ENCODE data around the gene STEAP4. TPM values are rescaled to one million over a fixed set of nuclear protein-coding genes. Genes with fewer than 3 reads are reported as not detected.
A peak's percentile ranks its signal among the peaks of the same experiment; 100 is the strongest.

Gene STEAP4
- total RNA-seq, 1 experiment from 2014 or later: not detected

- Mint-ChIP-seq H3K27me3 (ENCODE audit: low read depth) (no peaks in the 10 kb centered on the region), H3K9me3 (no peaks in the 10 kb centered on the region), H3K27ac (peak overlapping the region in 1 of 3 experiments; percentile 57; a peak in 3 of 7 replicates), H3K4me1 (peaks cover 20 to 23% of the 10 kb centered on the region in 2 experiments), H3K4me3 (no peak overlapping the region), H3K36me3 (ENCODE audit: insufficient read depth in 1 of 3, low read depth in 3 of 3) (no peaks in the 10 kb centered on the region)
- H3K9ac ChIP-seq (ENCODE audit: extremely low read depth, insufficient read length, low read length): no peak overlapping the region
- H3K79me2 ChIP-seq (ENCODE audit: insufficient read depth, low read length): no peaks in the 10 kb centered on the region
- H3K14ac ChIP-seq (ENCODE audit: insufficient read depth, low read length): no peak overlapping the region
- H4K5ac ChIP-seq (ENCODE audit: insufficient read length, low read depth, low read length): no peak overlapping the region
- H3K27me3 ChIP-seq (ENCODE audit: insufficient read depth, low read length): no peaks in the 10 kb centered on the region
- no peak overlapping the region for H2BK12ac ChIP-seq (ENCODE audit: insufficient read length, low read depth, low read length)
- H3T11ph ChIP-seq (ENCODE audit: low read length): no peak overlapping the region
- H2AK5ac ChIP-seq (ENCODE audit: insufficient read length, low read length): no peak overlapping the region
- H4K20me1 ChIP-seq (ENCODE audit: control insufficient read depth, insufficient read depth, insufficient read length): no peaks in the 10 kb centered on the region
- H3K4me2 ChIP-seq (ENCODE audit: insufficient read depth, insufficient read length, low read length): no peak overlapping the region
- peaks cover 6% of the 10 kb centered on the region for H3K4me1 ChIP-seq (ENCODE audit: insufficient read depth, low read length)
- no peak overlapping the region for H2BK120ac ChIP-seq (ENCODE audit: low read depth, low read length, poor library complexity, severe bottlenecking)
- WGBS (ENCODE audit: extremely low coverage, insufficient read length, low lambda C conversion rate): no CpG with 5 or more reads among the region's 7 CpGs
- H2BK5ac ChIP-seq (ENCODE audit: insufficient read length, low read length): no peak overlapping the region
- H3K18ac ChIP-seq (ENCODE audit: insufficient read length, low read depth, low read length): no peak overlapping the region
- no peaks in the 10 kb centered on the region for H3K23me2 ChIP-seq (ENCODE audit: insufficient read length, low read depth, low read length, poor library complexity, severe bottlenecking)
- no peak for TF ChIP-seq CTCF (conservative IDR thresholded peaks at IDR 0.05)
- H3K27ac ChIP-seq (ENCODE audit: insufficient read length, low read depth, low read length): no peak overlapping the region
- no peaks in the 10 kb centered on the region for H3K79me1 ChIP-seq (ENCODE audit: insufficient read depth, low read depth, low read length, poor library complexity, severe bottlenecking)
- H4K8ac ChIP-seq (replicated peaks; ENCODE audit: insufficient read length, low read depth, low read length): no peak overlapping the region
- H4K91ac ChIP-seq (ENCODE audit: insufficient read length, low read depth, low read length): no peak overlapping the region
- H3K23ac ChIP-seq (ENCODE audit: insufficient read length, low read depth, low read length): no peak overlapping the region
- no peak overlapping the region for H3K4ac ChIP-seq (ENCODE audit: low read depth, low read length)
- no peak overlapping the region for H2AFZ ChIP-seq (ENCODE audit: low read length)
- H3K9me3 ChIP-seq (ENCODE audit: control insufficient read depth, low read depth, low read length): no peaks in the 10 kb centered on the region
- no peak for DNase-seq
- no peak overlapping the region for H2BK15ac ChIP-seq (ENCODE audit: low read depth, low read length)
- no peak overlapping the region for H2BK20ac ChIP-seq (ENCODE audit: low read depth, low read length, poor library complexity, severe bottlenecking)
- no peak overlapping the region for H3K56ac ChIP-seq (ENCODE audit: insufficient read length, low read depth, low read length)
Observed at GRCh38 chr7:88347090-88347489, 40.4 kb upstream of the STEAP4 start.
